GM12891 (cell line): Measurements from ENCODE around the gene CTBP2.

Experiments
- DNase-seq: peaks from one replicate; pipeline ENCODE4 v3.0.0; 2011; ENCODE audit warnings: low spot score; ENCODE audit not compliant: insufficient read length
- FAIRE-seq: peaks from 2 replicates; lab custom pipeline; 2011; peaks lifted over from hg19 to GRCh38; lab: Jason Lieb, UNC
- PAX5 ChIP-seq: IDR thresholded peaks from 2 replicates; pipeline ENCODE4 v1.6.1; 2011; ENCODE audit warnings: low read length, moderate library complexity, mild to moderate bottlenecking; ENCODE audit not compliant: insufficient read depth, severe bottlenecking
- POLR2A ChIP-seq: IDR thresholded peaks from 2 replicates; pipeline ENCODE4 v1.6.1; 2011; ENCODE audit warnings: low read depth, low read length, control low read depth
- POLR2AphosphoS5 ChIP-seq: IDR thresholded peaks from 2 replicates; pipeline ENCODE4 v1.6.1; 2011; ENCODE audit warnings: low read depth, low read length, control low read depth
- POU2F2 ChIP-seq: IDR thresholded peaks from 2 replicates; pipeline ENCODE4 v1.6.1; 2011; ENCODE audit warnings: low read depth, mild to moderate bottlenecking, control low read depth, low read length, moderate library complexity
- SPI1 ChIP-seq: IDR thresholded peaks from 2 replicates; pipeline ENCODE4 v1.6.1; 2011; ENCODE audit warnings: low read depth, low read length, control low read depth
- TAF1 ChIP-seq: IDR thresholded peaks from 2 replicates; pipeline ENCODE4 v1.6.1; 2011; ENCODE audit warnings: low read depth, low read length, control low read depth

Gene CTBP2

GRCh38 chr10:125054669-125055268 is 105.6 kb downstream of the CTBP2 start:
- DNase-seq = no peak
- FAIRE-seq = no peak
- TF ChIP-seq POLR2AphosphoS5 = no peak
- no peak for TF ChIP-seq POU2F2
- TF ChIP-seq SPI1 = no peak
- no peak for TF ChIP-seq TAF1
- no peak for TF ChIP-seq PAX5
- no peak for TF ChIP-seq POLR2A

GRCh38 chr10:125054216-125054615 is 106.1 kb downstream of the CTBP2 start:
- FAIRE-seq = no peak
- DNase-seq = no peak
- no peak for TF ChIP-seq POLR2A
- no peak for TF ChIP-seq SPI1
- TF ChIP-seq PAX5 = no peak
- no peak for TF ChIP-seq POLR2AphosphoS5
- no peak for TF ChIP-seq TAF1
- no peak for TF ChIP-seq POU2F2

DNA sequence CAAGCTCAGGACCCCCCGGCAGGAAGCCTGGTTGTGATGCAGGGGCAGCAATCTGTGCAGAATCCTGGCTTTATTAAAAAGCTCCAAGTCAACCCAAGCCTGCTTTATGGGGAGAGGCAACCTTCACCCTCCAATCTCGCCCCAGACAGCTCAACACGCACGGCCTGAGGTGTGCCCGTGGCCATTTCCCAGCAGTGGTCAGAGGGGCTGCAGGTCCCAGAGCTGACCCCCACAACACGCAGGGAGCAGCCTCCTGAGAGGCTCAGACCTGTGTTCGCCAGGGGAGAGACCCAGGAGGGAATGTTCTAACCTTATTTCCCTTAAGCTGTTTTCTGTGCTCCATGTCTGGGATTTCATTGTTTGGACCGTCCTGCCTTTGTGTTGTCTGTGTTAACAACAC is 108.2 kb downstream of the CTBP2 start:
- no peak for TF ChIP-seq POLR2AphosphoS5
- no peak for TF ChIP-seq POU2F2
- no peak for TF ChIP-seq TAF1
- TF ChIP-seq SPI1 = no peak
- no peak for TF ChIP-seq PAX5
- TF ChIP-seq POLR2A = no peak
- no peak for DNase-seq
- FAIRE-seq = no peak

DNA sequence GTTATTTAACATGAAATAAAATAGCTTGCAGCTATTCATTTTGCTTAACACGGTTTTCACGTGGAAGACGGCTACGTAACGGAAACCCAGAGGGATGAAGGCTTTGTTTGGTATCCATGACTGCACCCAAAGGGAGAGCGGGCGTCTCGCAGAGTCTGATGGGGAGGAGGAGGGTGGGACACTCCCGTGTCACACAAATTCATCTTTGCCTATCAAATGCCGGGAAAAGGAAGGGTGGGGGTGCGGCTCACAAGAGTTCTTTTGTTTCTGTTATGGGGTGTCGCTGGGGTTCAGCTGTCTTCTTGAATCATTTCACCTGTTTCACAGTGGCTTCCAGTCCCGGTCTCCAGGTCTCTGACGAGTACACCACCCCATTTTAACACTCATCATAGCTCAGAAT is 110.0 kb downstream of the CTBP2 start:
- FAIRE-seq = no peak
- DNase-seq = no peak
- no peak for TF ChIP-seq POU2F2
- no peak for TF ChIP-seq PAX5
- no peak for TF ChIP-seq TAF1
- no peak for TF ChIP-seq SPI1

DNA sequence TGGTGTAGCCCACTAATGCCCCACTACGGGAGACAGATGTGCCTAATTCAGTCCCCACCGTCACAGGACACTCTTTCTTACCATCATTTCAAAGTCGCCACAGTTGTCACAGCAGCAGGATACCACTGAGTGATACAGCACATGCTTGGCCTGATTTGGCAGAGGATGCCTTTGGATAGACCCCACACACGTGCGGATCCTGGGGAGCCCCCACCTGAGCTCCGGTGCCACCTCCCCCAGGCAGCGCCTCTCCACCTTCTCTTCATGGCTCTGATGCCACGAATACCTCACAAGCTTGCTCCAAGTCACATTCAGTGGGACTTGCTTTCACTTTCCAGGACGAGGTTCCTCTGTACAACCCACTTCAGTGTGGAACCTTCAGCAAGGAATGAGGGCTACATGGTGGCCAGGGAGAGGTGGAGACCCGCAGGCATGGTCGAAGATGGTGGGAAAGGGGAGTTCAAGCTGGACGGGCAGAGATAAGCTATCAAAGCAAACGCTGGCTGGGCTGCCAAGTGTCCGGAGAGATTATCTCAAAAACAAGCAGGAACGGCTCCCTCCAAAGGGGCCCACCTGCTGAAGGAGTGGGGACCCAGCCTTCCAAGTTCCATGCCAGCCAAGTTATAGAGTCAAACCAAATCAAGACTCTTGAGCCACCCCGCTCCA is 111.0 kb downstream of the CTBP2 start:
- TF ChIP-seq SPI1 (no peak), POLR2AphosphoS5 (no peak), TAF1 (no peak), POU2F2 (no peak), PAX5 (no peak), POLR2A (no peak)
- DNase-seq (no peak), FAIRE-seq (no peak)

GRCh38 chr10:125048094-125048864 is 112.1 kb downstream of the CTBP2 start:
- peak; percentile 56 for FAIRE-seq
- peak; percentile 75 for DNase-seq
- no peak for TF ChIP-seq PAX5
- no peak for TF ChIP-seq POLR2A
- TF ChIP-seq TAF1 = no peak
- TF ChIP-seq POLR2AphosphoS5 = no peak
- TF ChIP-seq POU2F2 = no peak
- no peak for TF ChIP-seq SPI1

- DNase-seq (no peak), FAIRE-seq (no peak)
- TF ChIP-seq SPI1 (no peak), TAF1 (no peak), POU2F2 (no peak), POLR2AphosphoS5 (no peak), PAX5 (no peak)
Observed at GRCh38 chr10:125043841-125044658, 116.3 kb downstream of the CTBP2 start.

- TF ChIP-seq PAX5 = no peak
- no peak for TF ChIP-seq POU2F2
- no peak for TF ChIP-seq POLR2A
- no peak for TF ChIP-seq TAF1
- no peak for TF ChIP-seq POLR2AphosphoS5
- no peak for TF ChIP-seq SPI1
- DNase-seq (no peak), FAIRE-seq (no peak)
Observed at GRCh38 chr10:125041856-125042506, 118.4 kb downstream of the CTBP2 start.
